Measurements from ENCODE around the gene PCSK5.

DNA sequence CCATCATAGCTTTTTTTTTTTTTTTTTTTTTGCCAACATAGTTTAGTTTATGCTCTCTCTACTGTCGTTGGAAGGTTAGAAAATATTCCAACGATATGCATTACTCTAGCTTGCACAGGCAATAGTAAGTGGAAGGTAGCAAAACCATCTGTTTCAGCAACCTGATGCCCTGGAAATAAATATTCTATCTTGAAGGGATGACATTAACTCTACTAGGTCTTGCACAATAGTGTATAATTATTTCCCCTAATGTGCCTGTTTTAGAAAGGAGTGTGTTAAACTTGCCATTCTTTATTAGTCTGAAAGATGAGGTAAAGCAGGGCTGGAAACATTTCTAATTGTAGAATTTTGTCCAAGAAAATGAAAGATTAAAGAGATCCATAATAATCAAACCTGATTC lies 111.0 kb downstream of the PCSK5 start:
- TF ChIP-seq, protein P1, sequence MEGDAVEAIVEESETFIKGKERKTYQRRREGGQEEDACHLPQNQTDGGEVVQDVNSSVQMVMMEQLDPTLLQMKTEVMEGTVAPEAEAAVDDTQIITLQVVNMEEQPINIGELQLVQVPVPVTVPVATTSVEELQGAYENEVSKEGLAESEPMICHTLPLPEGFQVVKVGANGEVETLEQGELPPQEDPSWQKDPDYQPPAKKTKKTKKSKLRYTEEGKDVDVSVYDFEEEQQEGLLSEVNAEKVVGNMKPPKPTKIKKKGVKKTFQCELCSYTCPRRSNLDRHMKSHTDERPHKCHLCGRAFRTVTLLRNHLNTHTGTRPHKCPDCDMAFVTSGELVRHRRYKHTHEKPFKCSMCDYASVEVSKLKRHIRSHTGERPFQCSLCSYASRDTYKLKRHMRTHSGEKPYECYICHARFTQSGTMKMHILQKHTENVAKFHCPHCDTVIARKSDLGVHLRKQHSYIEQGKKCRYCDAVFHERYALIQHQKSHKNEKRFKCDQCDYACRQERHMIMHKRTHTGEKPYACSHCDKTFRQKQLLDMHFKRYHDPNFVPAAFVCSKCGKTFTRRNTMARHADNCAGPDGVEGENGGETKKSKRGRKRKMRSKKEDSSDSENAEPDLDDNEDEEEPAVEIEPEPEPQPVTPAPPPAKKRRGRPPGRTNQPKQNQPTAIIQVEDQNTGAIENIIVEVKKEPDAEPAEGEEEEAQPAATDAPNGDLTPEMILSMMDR (optimal IDR thresholded peaks at IDR 0.05 in 1 of 3, IDR thresholded peaks at IDR 0.05 in 1 of 3, conservative IDR thresholded peaks at IDR 0.05 in 1 of 3; ENCODE audit: extremely low read depth in 1 of 3, insufficient read depth in 2 of 3, low read length in 3 of 3), result no peak
- no peak for TF ChIP-seq EZH2 (IDR thresholded peaks at IDR 0.05; ENCODE audit: low read length)
